ENCODE data around the gene SPART. TPM values are rescaled to one million over a fixed set of nuclear protein-coding genes. Genes with fewer than 3 reads are reported as not detected.

SPART gene
- total RNA-seq, 2 donors from 2014 or later = 49.1 to 53.9 TPM

- Mint-ChIP-seq H3K4me3 (no peak overlapping the region), H3K27me3 (ENCODE audit: insufficient read depth) (no peaks in the 10 kb centered on the region), H3K9me3 (no peaks in the 10 kb centered on the region), H3K27ac (no peak overlapping the region), H3K36me3 (ENCODE audit: low read depth) (peaks cover 4% of the 10 kb centered on the region), H3K4me1 (peaks cover 19% of the 10 kb centered on the region)
- H3K9me3 ChIP-seq (ENCODE audit: control insufficient read depth, low read length) = no peaks in the 10 kb centered on the region
- H3K4me3 ChIP-seq (ENCODE audit: low read length) = no peak overlapping the region
- H3K36me3 ChIP-seq (ENCODE audit: control insufficient read depth, insufficient read depth, low read length) = no peaks in the 10 kb centered on the region
- WGBS, 2 experiments (ENCODE audit: insufficient coverage in 1 of 2, insufficient read length in 1 of 2) = 94 to 97% methylated on average over 6 to 10 of the region's 10 CpGs
- TF ChIP-seq, protein P1, sequence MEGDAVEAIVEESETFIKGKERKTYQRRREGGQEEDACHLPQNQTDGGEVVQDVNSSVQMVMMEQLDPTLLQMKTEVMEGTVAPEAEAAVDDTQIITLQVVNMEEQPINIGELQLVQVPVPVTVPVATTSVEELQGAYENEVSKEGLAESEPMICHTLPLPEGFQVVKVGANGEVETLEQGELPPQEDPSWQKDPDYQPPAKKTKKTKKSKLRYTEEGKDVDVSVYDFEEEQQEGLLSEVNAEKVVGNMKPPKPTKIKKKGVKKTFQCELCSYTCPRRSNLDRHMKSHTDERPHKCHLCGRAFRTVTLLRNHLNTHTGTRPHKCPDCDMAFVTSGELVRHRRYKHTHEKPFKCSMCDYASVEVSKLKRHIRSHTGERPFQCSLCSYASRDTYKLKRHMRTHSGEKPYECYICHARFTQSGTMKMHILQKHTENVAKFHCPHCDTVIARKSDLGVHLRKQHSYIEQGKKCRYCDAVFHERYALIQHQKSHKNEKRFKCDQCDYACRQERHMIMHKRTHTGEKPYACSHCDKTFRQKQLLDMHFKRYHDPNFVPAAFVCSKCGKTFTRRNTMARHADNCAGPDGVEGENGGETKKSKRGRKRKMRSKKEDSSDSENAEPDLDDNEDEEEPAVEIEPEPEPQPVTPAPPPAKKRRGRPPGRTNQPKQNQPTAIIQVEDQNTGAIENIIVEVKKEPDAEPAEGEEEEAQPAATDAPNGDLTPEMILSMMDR (conservative IDR thresholded peaks at IDR 0.05) = no peak
- no peak overlapping the region for H3K9ac ChIP-seq (ENCODE audit: extremely low read depth, low read length, poor library complexity, severe bottlenecking)
- DNase-seq = no peak
- no peaks in the 10 kb centered on the region for H3K4me1 ChIP-seq (ENCODE audit: control insufficient read depth, insufficient read depth, low read length)
- H3K27ac ChIP-seq (ENCODE audit: low read depth, low read length) = no peak overlapping the region
- no peaks in the 10 kb centered on the region for H3K27me3 ChIP-seq (ENCODE audit: control insufficient read depth, insufficient read depth, low read length, poor library complexity, severe bottlenecking)
Observed at GRCh38 chr13:36347531-36348210, 1.5 kb upstream of the SPART start.

DNA sequence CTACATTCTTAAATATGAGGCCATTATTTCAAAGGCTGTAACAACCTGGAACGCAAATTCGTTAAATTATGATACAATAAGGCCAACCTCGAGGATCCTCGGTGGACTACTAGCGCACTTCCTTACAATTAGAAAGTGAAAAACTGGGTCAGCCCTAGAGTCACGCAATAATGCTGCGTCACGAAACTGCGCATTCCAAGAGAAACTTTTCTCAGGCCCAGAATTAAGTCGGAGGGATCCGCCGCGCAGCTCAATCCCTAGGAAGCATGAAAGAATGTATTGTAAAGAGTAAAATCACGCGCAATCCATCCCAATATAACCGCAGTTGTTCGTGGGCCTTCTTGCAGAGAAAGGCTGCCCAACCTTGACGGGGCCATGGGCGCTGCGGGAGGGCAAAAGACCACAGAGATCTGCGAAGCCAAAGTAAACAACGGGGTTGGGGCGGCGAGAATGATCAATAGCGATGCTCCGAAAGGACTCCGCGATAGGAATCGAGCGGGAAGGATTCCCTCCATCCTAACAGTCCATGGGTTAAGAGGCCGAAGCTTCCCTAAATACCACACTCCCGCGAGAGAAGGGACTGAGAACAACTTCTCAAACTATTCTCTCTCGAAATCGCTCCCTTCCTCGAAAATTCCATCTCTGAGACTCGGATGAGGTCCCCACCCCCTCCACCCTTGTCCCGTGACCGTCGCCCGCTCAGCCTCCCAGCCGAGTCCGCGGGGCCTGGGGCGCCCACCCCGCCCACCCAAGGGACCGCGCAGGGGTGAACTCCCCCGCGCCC, 564 bp downstream of the SPART start:
- no peaks in the 10 kb centered on the region for H3K27me3 ChIP-seq (ENCODE audit: control insufficient read depth, insufficient read depth, low read length, poor library complexity, severe bottlenecking)
- Mint-ChIP-seq H3K27me3 (ENCODE audit: insufficient read depth) (no peaks in the 10 kb centered on the region), H3K4me3 (peak overlapping the region; percentile 81), H3K36me3 (ENCODE audit: low read depth) (peaks cover 4% of the 10 kb centered on the region), H3K4me1 (peaks cover 22% of the 10 kb centered on the region), H3K9me3 (no peaks in the 10 kb centered on the region), H3K27ac (peak overlapping the region; percentile 97)
- TF ChIP-seq, protein P1 (conservative IDR thresholded peaks at IDR 0.05) = no peak
- H3K27ac ChIP-seq (ENCODE audit: low read depth, low read length) = peak overlapping the region; percentile 81
- peak overlapping the region; percentile 89 for H3K9ac ChIP-seq (ENCODE audit: extremely low read depth, low read length, poor library complexity, severe bottlenecking)
- DNase-seq = peak; percentile 91
- H3K9me3 ChIP-seq (ENCODE audit: control insufficient read depth, low read length) = no peaks in the 10 kb centered on the region
- peaks cover 4% of the 10 kb centered on the region for H3K4me1 ChIP-seq (ENCODE audit: control insufficient read depth, insufficient read depth, low read length)
- 0% methylated on average over 27 to 50 of the region's 50 CpGs for WGBS, 2 experiments (ENCODE audit: insufficient coverage in 1 of 2, insufficient read length in 1 of 2)
- no peaks in the 10 kb centered on the region for H3K36me3 ChIP-seq (ENCODE audit: control insufficient read depth, insufficient read depth, low read length)
- peak overlapping the region; percentile 91 for H3K4me3 ChIP-seq (ENCODE audit: low read length)

GRCh38 chr13:36344886-36345437, 1.2 kb downstream of the SPART start:
- Histone ChIP-seq H3K9me3 (ENCODE audit: control insufficient read depth, low read length) (no peaks in the 10 kb centered on the region), H3K36me3 (ENCODE audit: control insufficient read depth, insufficient read depth, low read length) (no peaks in the 10 kb centered on the region), H3K4me3 (ENCODE audit: low read length) (peak overlapping the region; percentile 91), H3K9ac (ENCODE audit: extremely low read depth, low read length, poor library complexity, severe bottlenecking) (peak overlapping the region; percentile 89), H3K27ac (ENCODE audit: low read depth, low read length) (no peak overlapping the region), H3K4me1 (ENCODE audit: control insufficient read depth, insufficient read depth, low read length) (peaks cover 4% of the 10 kb centered on the region), H3K27me3 (ENCODE audit: control insufficient read depth, insufficient read depth, low read length, poor library complexity, severe bottlenecking) (no peaks in the 10 kb centered on the region)
- peak; percentile 57 for DNase-seq
- H3K36me3 Mint-ChIP-seq (ENCODE audit: low read depth) = peaks cover 4% of the 10 kb centered on the region
- peak overlapping the region; percentile 81 for H3K4me3 Mint-ChIP-seq
- TF ChIP-seq, protein P1 (conservative IDR thresholded peaks at IDR 0.05) = no peak
- peak overlapping the region; percentile 97 for H3K27ac Mint-ChIP-seq
- H3K4me1 Mint-ChIP-seq = peaks cover 22% of the 10 kb centered on the region
- WGBS, 2 experiments (ENCODE audit: insufficient coverage in 1 of 2, insufficient read length in 1 of 2) = 11 to 15% methylated on average over 8 to 13 of the region's 14 CpGs
- no peaks in the 10 kb centered on the region for H3K9me3 Mint-ChIP-seq
- no peaks in the 10 kb centered on the region for H3K27me3 Mint-ChIP-seq (ENCODE audit: insufficient read depth)

Measured in endodermal cell (in vitro differentiated cells).